NB4 (cell line): ENCODE measurements around the gene CTTNBP2NL.

Source experiments
- MYC ChIP-seq: IDR thresholded peaks from 2 replicates; pipeline ENCODE4 v1.6.1; 2011; ENCODE audit warnings: low read depth, low read length
- POLR2A ChIP-seq: IDR thresholded peaks from 2 replicates; pipeline ENCODE4 v1.6.1; 2011; ENCODE audit warnings: mild to moderate bottlenecking; ENCODE audit not compliant: insufficient read length; ENCODE audit errors: extremely low read depth
- TF ChIP-seq, protein P1 (sequence below): IDR thresholded peaks from one replicate; pipeline ENCODE4 v1.5.1; 2012; ENCODE audit warnings: low read depth, low read length
- TF ChIP-seq, protein P2 (sequence below): IDR thresholded peaks from 2 replicates; pipeline ENCODE4 v1.6.1; 2011; ENCODE audit warnings: low read depth, low read length

DNA sequence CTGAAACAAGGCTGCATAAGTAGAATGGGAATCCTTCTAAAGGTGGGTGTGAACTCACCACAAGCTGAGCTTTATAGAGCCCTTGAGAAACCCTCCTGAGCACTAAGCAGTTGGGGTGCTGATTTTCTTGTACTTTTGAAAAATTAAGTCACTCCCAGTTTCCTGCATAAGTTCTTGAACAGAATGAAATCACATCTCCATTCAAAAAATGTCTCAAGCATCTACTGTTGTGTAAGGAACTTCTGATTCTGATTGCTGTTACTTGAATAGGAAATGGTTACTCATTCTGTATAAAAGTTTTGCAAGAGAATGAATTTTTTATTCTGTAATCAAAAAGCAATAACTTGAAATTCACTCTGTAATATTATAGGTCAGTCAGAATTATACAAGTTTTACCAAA, 61.9 kb downstream of the CTTNBP2NL start:
- TF ChIP-seq, protein P1, sequence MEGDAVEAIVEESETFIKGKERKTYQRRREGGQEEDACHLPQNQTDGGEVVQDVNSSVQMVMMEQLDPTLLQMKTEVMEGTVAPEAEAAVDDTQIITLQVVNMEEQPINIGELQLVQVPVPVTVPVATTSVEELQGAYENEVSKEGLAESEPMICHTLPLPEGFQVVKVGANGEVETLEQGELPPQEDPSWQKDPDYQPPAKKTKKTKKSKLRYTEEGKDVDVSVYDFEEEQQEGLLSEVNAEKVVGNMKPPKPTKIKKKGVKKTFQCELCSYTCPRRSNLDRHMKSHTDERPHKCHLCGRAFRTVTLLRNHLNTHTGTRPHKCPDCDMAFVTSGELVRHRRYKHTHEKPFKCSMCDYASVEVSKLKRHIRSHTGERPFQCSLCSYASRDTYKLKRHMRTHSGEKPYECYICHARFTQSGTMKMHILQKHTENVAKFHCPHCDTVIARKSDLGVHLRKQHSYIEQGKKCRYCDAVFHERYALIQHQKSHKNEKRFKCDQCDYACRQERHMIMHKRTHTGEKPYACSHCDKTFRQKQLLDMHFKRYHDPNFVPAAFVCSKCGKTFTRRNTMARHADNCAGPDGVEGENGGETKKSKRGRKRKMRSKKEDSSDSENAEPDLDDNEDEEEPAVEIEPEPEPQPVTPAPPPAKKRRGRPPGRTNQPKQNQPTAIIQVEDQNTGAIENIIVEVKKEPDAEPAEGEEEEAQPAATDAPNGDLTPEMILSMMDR, result no peak
- TF ChIP-seq POLR2A (no peak), MYC (no peak)
- TF ChIP-seq, protein P2, sequence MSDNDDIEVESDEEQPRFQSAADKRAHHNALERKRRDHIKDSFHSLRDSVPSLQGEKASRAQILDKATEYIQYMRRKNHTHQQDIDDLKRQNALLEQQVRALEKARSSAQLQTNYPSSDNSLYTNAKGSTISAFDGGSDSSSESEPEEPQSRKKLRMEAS, result no peak
